Right renal pelvis (tissue), 4 donors: ENCODE measurements around the gene CHST9. TPM values are rescaled to one million over a fixed set of nuclear protein-coding genes. Genes with fewer than 3 reads are reported as not detected.
"Not testable (repeated sequence)": the region's sequence is repeated elsewhere in the genome, so short reads cannot be mapped to it uniquely, and the experiment has no call there.

Experiments used
- DNase-seq, 4 donors: peaks; one replicate each; pipeline ENCODE4 v3.0.0-alpha.2; 2013; ENCODE audit warnings: low read depth in 4 of 4, low spot score in 3 of 4, missing footprints in 1 of 4
- polyA plus RNA-seq, 4 donors: library from polyadenylated mRNA; unstranded; fragments of 120-200 nt; gene quantifications; one replicate each; pipeline ENCODE4 v1.2.1, GENCODE V29; 2013; ENCODE audit not compliant: insufficient read length in 4 of 4

CHST9 gene, protein sequence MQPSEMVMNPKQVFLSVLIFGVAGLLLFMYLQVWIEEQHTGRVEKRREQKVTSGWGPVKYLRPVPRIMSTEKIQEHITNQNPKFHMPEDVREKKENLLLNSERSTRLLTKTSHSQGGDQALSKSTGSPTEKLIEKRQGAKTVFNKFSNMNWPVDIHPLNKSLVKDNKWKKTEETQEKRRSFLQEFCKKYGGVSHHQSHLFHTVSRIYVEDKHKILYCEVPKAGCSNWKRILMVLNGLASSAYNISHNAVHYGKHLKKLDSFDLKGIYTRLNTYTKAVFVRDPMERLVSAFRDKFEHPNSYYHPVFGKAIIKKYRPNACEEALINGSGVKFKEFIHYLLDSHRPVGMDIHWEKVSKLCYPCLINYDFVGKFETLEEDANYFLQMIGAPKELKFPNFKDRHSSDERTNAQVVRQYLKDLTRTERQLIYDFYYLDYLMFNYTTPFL
- polyA plus RNA-seq: 1 to 10 TPM; 4.5 to 6.3 (median 4.8) TPM

DNA sequence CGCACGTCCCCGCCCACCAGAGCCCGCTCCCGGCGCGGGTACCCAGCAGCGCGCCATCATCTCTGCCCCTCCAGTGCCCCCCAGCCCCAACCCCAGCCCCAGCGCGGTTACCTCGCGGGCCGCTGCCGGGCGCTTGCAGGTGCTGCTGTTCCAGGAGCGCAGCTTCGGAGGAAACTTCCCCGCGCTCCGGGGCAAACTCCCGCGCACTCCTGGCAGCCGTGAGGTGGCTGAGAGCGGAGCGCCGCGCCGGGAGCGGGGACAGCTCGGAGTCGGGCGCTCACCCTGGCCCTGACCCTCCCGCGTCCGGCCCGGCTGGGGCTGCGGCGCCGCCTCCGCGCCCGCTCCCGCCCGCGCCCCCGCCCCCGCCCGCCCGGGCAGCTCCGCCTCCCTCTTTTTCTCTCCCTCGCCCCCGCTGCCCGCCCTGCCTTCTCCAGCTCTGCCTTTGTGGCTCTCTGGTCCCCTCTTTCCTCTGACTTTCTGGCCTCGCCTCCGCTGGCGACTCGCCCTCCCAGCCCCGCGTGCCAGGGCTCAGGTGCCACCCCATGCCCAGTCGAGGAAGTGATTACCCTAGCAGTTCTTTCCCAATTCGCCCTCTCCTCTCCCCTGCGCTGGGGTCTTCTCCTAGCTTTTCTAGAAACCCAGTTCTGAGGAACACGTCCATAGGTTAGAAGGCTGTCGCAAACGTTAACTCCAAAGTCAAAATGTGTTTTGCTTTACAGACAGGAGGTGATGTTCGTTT, at the start of gene CHST9:
TSS of gene CHST9 (minus strand) at position 284 of the 739 bp plus-strand sequence. CDS start 42,499 bp downstream, outside the sequence.
- DNase-seq: no peak

DNA sequence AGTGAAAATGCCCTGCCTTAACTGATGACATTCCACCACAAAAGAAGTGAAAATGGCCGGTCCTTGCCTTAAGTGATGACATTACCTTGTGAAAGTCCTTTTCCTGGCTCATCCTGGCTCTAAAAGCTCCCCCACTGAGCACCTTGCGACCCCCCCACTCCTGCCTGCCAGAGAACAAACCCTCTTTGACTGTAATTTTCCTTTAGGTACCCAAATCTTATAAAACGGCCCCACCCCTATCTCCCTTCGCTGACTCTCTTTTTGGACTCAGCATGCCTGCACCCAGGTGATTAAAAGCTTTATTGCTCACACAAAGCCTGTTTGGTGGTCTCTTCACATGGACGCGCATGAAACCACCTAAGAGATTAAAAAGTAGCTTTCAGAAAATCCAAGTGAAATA, 47.2 kb upstream of the CHST9 start:
- DNase-seq: not testable (repeated sequence)

DNA sequence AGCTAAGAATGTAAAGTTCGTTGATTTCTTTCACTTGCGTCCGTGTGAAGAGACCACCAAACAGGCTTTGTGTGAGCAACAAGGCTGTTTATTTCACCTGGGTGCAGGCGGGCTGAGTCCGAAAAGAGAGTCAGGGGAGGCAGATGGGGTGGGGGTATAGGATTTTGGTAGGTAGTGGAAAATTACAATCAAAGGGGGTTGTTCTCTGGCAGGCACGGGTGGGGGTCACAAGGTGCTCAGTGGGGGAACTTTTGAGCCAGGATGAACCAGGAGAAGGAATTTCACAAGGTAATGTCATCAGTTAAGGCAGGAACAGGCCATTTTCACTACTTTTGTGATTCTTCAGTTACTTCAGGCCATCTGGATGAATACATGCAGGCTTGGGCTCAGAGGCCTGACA, 46.6 kb upstream of the CHST9 start:
- not testable (repeated sequence) for DNase-seq

DNA sequence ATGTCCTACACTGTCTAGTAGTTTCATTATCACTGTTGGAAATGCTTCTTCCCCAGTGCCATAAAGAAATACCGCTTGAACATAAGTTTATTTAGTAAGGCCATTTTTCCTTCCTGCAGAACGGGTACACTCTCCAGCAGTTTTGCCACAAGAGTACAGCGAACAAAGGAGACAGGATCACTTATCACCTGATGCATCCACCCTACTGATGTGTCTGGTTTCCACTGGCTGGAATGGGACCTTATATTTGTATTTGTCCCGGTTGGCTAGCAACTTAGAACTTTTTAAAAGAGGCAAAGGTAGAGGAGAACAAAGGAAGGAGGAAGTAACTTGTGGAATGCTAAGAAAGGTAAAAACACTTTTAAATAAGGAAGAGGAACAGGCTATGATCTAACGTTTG, 46.1 kb upstream of the CHST9 start:
- DNase-seq: not testable (repeated sequence)

DNA sequence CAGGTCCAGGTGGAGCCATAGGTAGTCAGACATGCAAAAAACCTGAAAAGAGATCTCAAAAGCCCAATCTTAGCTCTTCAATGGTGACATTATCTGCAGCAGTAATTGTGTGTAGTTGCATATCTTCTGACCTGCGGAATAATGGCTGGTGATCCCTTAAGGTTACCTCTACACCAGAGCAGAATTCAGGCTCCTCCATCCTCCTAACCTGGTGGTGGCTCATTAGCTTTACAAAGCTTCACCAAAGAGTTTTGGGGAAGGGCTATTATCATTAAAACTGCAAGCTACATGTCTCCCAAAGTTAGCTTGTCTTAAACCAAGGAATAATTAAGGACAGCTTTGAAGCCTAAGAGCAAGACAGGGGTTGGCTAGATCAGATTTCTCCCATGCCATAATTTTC, 42.6 kb upstream of the CHST9 start:
- no peak for DNase-seq

DNA sequence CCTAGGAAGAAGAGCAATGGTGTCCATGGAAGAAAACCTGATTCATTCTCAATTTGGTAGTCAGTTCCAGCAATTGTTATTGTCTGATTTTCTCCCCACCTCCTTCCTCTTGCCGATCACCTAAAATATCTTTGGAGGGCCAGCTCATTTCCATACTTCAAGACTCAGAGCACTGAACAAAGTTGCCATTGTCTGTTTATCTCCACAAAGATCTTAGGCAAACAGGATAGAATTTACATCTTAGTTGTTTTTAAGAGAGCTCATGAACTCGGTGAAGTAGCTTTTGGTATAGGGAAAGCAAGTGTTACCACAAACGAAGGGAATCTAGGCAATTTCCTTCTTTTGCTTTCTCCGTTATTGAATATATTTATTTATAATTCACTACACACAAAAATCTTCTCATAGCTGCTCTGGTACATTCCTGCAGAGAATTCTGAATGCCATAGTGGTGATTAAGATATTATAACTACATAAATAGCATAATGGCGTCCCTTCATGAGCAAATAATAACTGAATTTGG, 41.5 kb upstream of the CHST9 start:
- no peak for DNase-seq

DNA sequence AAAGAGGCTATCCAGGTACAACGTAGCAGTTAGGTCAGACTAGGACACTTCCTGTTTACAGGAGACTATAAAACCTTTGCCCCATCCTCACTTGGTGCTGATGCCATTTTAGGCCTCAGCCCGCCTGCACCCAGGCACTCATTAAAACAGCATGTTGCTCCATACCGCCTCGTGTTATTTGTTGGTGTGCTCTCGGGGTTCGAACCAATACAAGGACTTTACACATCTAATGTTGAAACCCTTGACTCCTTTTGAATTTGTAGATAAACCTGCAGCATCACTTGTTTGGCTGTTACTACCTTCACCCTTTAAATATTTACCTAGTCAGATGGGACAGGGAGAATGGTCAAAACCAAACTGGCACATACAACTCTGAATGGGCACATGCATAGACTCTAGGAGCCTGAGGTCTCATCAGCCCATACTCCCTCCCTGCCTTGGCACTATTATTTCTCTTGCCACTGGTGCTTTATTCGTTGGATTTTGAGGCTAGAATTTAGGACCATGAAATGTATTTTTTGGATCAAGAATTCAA, 40.9 kb upstream of the CHST9 start:
- no peak for DNase-seq

DNA sequence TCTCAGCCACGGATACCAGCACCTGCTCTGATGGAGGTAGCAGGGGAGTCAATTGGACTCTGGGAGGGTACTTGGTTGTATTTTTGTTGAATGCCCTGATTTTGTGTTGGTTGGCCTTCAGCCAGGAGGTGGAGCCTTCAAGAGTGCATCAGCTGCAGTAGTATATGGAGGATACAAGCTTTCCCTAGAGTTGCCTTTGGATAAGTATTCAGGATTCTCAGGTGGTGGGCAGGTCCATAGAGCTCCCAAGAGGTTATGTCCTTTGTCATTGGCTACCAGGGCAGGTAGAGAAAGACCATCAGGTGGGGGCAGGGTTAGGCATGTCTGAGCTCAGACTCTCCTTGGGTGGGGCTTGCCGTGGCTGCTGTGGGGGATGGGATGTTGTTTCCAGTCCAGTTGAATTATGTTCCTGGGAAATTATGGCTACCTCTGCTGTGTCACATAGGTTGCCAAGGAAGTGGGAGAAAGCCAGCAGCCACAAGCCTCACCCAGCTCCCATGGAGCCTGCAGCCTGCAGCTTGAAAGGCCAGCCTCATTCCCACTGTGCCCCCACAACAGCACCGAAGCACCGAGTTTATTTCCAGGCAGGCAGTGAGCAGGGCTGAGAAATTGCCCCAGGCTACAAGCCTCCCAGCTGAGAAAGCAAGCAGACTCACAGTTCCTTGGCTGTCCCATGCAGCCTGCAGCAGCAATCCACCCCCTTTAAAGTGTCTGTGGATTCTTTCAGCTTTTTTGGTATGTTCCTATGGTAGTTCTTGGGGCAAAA, 38.6 kb upstream of the CHST9 start:
- no peak for DNase-seq

DNA sequence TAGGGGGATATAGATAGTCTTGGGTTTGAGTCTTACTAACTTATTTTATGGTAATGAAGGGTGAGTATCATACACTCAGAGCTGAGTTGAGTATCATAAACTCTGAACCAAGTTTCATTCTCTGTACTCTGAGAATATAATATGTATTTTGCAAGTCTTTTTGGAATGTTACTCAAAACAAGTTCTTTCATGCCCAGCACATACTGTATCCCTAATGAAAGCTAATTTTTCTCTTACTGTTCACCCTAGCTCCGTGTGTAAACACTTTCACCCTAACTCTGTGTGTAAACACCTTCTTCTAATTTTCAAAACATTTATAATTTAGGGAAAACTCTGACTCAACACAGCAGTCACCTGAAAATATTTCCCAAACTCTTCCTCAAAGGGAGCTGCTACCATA, 29.7 kb upstream of the CHST9 start:
- no peak for DNase-seq

DNA sequence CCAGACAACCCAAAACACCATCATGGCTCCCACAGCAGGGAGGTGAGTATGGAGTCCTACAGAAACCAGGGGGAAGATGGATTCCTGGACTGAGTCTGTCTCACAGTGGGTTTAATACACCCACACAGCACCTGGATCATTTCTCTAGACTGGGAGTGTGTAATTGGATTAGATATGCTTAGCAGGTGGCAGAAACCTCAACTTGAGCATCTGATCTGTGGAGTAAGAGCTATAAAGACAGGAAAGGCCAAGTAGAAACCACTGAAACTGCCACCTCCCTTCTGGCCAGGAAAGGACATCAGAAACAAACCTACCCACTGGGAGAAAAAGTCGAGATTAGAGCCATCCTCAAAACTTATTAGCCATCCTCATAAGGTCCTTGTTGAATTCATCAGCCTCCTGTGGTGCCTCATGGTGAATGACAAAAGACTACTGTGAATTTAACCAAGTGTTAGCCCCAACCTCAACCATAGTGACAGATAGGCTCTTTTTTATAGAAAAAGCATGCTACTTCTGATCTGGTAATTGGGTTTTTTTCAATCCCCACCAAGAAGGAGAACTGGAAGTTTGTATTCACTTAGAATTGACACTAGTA, 28.1 kb upstream of the CHST9 start:
- DNase-seq: no peak

DNA sequence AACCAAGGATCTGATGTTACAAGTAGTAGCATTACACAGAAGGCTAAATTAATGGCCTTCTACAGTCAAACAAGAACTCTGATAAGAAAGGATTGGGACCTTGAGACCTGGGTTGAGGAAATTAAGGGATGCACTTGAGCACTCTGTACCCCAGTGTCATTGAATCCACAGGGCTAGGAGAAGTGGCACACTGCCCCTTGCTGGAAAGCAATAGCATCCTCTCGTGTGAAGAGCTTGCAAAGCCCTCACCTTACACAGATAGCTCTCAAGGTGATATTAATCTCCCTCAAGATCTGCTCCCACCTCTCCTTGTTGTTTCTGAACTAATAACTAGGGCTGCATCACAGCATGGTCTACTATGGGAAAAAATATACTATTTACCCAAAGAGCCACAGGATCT, 26.5 kb upstream of the CHST9 start:
- no peak for DNase-seq

DNA sequence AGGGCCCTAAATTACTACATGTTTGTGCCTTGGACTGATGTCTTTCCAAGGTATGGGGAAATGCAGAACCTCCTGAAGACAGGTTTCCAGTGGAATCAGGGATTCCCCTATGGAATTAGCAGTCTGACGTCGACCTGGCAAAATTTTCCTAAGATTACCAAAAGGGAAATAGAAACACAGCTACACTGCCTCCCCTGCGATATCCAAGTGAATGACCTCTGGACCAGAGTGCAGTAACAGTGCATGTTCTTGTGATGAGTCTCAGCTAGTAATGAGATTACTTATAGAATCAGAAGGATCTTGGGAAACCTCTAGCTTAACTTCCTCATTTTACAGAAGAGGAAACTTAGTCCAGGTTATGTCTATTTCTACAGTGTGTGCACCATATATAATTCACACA, 21.3 kb upstream of the CHST9 start:
- no peak for DNase-seq

DNA sequence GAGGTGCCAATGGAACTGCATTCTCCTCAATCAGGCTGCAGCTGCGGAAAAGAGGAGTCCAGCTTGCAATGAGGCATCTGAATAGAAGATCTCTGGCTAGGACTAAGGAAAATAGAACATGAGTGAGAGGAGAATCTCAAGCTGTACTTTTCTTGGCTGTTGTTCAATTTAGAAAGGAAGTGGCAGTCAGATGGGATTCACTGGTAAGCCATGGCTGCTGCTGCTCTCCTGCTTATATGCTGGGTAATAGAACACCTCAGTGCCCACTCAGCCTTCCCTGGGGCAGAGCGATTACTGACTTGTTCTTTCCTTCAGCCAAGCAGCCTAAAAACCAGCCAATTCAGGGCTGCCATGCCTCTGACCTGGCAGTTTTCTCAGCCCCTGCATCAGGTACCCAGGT, 17.6 kb upstream of the CHST9 start:
- DNase-seq: no peak

DNA sequence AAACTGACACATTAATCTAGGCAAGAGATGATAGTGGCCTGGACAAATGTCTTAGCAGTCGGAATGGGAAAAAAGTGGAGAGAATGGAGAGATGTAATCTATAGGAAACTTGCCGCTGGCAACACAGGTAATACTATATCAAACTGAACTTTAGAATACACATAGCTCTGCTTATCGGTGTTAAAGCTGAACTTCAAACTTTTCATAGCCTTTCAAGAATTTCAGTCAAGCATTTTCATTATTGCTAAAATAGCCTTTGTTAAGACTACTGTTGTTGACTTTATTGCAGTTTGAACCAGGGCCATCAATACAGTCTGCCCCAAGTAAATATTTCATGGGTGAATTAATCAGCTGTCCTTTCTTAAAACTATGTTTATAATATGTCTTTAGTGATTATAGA, 12.9 kb upstream of the CHST9 start:
- no peak for DNase-seq

DNA sequence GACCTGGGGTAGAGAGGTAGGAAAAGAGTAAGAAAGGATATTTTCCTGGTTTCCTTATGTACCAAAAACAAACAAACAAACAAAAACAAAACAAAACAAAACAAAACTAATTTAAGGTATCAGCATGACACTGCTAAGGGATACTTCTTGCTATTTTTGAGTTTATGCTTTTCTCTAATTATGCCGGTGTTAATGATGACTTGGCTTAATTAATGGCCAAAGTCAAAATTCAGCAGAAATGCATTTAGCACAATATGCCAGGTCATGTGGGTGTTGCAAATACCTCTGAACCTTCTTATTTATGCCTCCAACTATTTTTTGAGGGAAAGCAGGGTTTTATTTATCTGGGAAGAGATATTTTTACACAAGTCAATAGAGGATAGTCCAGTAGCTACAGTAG, 3.2 kb upstream of the CHST9 start:
- DNase-seq: no peak

DNA sequence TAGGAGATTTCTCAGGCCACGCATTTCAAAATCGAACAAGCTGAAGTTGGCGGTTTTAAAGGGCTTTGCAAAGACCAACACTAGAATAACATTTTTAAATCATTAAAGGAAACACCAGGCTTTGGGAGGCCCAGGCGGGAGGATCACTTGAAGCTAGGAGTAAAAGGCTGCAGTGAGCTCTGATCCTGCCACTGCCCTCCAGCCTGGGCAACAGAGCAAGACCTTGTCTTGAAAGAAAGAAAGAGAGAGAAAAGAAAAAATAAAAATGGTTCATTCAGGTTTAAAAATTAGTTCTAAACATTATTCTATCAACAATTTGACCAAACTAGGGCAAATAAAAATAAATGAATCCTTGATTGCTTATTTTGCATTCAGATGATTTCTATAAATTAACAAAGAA, 789 bp upstream of the CHST9 start:
- DNase-seq: no peak

DNA sequence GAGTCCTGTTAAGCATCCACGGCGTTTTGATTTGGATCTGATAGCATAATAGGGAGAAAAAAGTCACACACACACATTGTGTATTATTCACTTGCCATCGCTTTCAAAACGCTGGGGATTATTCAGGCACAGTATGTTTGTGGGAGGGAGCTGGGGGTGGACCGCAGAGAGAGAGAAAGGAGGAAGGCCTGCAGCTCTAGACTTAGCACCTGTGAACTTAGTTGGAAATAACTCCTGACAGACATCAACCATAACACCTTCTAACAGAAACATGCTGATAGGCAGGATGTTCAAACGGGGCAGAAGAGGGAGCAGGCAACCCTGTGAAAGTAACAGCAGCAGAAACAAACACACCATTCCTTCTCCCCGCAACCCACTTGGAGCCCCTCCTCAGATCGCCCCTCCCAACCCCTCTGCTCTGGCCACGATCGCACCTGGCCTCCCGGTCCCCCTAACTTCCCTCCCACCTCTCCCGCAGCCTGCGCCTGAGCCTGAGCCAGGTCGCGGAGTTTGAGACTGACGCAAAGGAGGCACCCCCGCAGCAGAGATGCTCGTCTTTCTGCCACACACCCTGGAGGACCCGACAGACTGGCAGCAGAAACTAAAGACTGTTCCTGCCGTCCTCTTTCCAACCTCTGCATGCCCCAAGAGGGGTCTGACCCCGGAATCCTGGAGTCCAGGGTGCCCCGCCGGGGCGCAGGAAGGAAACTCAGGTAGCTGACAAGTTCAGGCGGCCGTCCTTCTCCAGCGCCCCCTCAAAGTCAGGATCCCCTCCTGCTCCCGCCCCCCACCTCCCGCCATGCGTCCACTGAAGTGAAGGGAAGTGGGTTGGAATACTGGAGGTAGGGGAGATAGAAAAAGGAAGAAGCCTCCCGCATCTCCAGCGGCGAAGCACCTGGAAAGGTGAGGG, 738 bp downstream of the CHST9 start:
- no peak for DNase-seq

DNA sequence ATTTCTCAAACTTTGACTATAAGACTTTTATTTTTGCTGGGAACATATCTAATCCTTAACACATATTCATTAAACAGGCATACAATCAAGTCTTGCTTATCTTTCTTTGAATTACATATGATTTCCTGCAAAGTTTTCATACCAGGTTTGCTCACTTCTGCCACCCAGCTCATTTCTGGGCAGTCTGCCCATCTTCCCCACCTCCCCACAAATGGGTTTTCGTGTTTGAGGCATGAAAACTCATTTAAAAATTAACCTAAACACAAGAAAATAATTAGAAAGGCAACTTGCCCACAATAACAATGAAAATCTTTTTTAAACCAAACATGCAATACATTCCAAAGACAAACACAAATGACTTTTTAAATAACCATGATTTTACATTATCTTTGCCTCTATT, 3.4 kb downstream of the CHST9 start:
- no peak for DNase-seq

DNA sequence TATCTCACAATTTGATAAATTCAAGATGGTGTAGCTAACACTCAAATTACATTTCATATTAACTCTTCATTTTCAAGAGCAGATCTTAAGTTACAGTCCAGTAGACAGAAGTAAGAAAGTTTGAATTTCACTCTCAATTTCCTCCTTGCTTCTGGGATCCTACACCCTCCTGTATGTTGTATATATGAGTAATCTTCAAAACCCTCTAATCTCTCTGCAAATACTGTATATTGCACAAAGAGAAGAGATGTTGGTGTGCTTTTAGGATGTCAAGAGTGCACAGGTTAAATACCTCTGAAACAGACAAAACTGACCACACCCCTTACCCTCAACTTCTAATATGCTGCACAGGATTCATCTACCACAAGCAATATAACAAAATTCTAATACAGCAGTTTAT, 6.7 kb downstream of the CHST9 start:
- DNase-seq: no peak
